Thyroid gland (tissue), 4 donors: Measurements from ENCODE around the gene PARP16. TPM values are rescaled to one million over a fixed set of nuclear protein-coding genes. Genes with fewer than 3 reads are reported as not detected.

Experiments used
- DNase-seq, 2 donors: peaks; one replicate each; pipeline ENCODE4 v3.0.0-alpha.2; 2019
- H3K27ac ChIP-seq, 3 donors: fragments of 200-600 bp; sonication (generic); 1 replicate in 2 of 3; 2 replicates in 1 of 3; pipeline ENCODE4 v1.5.1; 2016 to 2019; ENCODE audit warnings: mild to moderate bottlenecking in 1 of 3, moderate library complexity in 1 of 3
- H3K27me3 ChIP-seq: fragments of 200-600 bp; sonication (generic); one replicate; pipeline ENCODE4 v1.5.1; 2019
- H3K36me3 ChIP-seq, 2 donors: fragments of 200-600 bp; sonication (generic); one replicate each; pipeline ENCODE4 v1.5.1; 2016 to 2019
- H3K4me1 ChIP-seq, 2 donors: fragments of 200-600 bp; sonication (generic); one replicate each; pipeline ENCODE4 v1.5.1; 2017 to 2019
- H3K4me3 ChIP-seq, 3 donors: fragments of 200-600 bp; sonication (generic); replicated peaks in 1 of 3; 1 replicate in 2 of 3; 2 replicates in 1 of 3; pipeline ENCODE4 v1.5.1; 2016; ENCODE audit warnings: mild to moderate bottlenecking in 1 of 3
- H3K9me3 ChIP-seq: fragments of 200-600 bp; sonication (generic); one replicate; pipeline ENCODE4 v1.5.1; 2017
- POLR2A ChIP-seq, 2 donors: fragments of 450-650 bp; IDR thresholded peaks; one replicate each; pipeline ENCODE4 v1.6.1; 2017; ENCODE audit warnings: antibody characterized with exemption in 2 of 2, mild to moderate bottlenecking in 2 of 2, moderate library complexity in 1 of 2
- WGBS, 2 donors: methylation state at CpG; one replicate each; pipeline ENCODE4 v1.1.5; 2017; 5-methylcytosine and 5-hydroxymethylcytosine counted together
- intact Hi-C: fragments of 100-400 bp; cut with DNase I; formaldehyde crosslinking; loops from one replicate; pipeline ENCODE4 v1.15.1; 2023
- total RNA-seq, 4 donors: library from RNA; depleted of rRNA; stranded (reverse); fragments of >200 nt; gene quantifications; one replicate each; pipeline ENCODE4 v1.2.3, GENCODE V29; 2016
- TF ChIP-seq, protein P1 (sequence below), 6 experiments: fragments of 200-600 bp in 3 of 6; fragments of 450-650 bp in 3 of 6; sonication (generic) in 3 of 6; IDR thresholded peaks; one replicate each; pipeline ENCODE4 v1.5.1; 2016 to 2019; ENCODE audit warnings: antibody characterized with exemption in 6 of 6, mild to moderate bottlenecking in 2 of 6, inconsistent platforms in 1 of 6, moderate library complexity in 1 of 6

The PARP16 gene
- total RNA-seq, 4 donors from 2014 or later: 11.3 to 15.5 (median 13.2) TPM

DNA sequence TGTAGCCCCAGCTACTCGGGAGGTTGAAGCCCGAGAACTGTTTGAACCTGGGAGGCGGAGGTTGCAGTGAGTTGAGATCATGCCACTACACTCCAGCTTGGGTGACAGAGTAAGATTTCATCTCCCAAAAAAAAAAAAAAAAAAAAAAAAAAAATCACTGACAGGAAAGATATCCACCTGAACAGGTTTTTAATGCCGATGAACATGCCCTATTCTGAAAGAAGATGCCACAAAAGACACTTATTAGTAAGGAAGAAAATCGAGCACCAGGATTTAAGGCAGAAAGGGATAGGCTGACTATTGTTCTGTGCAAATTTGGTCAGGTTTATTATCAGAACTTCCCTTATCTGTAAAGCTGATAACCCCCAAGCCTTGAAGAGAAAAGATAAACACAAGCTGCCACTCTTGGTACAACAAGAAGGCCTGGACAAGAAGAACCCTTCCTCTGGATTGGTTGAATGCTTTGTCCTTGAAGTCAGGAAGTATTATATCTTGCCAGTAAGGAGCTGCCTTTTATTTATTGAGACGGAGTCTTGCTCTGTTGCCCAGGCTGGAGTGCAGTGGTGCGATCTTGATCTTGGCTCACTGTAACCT, 2.7 kb upstream of the PARP16 start:
- no peak overlapping the region for H3K4me3 ChIP-seq
- no peak overlapping the region for H3K27ac ChIP-seq
- H3K4me1 ChIP-seq: peaks cover 2 to 13% of the 10 kb centered on the region in 2 donors
- 90 to 94% methylated on average over 7 of the region's 7 CpGs for WGBS, 2 donors
- no peak for DNase-seq
- TF ChIP-seq POLR2A (IDR thresholded peaks at IDR 0.05): no peak
- no peaks in the 10 kb centered on the region for H3K27me3 ChIP-seq
- no peaks in the 10 kb centered on the region for H3K36me3 ChIP-seq
- intact Hi-C loops: no loop called here
- H3K9me3 ChIP-seq: no peaks in the 10 kb centered on the region

DNA sequence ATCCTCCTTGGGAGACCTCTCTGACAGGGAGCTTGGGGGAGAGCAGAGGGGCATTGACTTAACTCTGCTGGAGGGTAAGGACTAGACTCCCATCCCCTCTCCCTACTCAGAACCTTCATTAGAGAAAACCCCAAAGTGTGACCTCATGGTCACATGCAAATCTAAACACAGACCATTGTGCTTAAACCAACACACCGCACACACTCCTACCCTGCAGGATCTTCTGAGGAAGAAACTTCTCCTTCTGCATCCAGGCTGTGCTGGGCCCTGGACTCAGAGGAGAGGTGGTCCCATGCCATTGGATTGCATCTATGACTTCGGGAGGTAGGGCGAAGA, 805 bp upstream of the PARP16 start:
- intact Hi-C loops: no loop called here
- peaks cover 2 to 13% of the 10 kb centered on the region in 2 donors for H3K4me1 ChIP-seq
- H3K4me3 ChIP-seq: no peak overlapping the region
- no peaks in the 10 kb centered on the region for H3K9me3 ChIP-seq
- no peaks in the 10 kb centered on the region for H3K27me3 ChIP-seq
- no peaks in the 10 kb centered on the region for H3K36me3 ChIP-seq
- no peak for DNase-seq
- WGBS, 2 donors: 88 to 93% methylated on average over 3 of the region's 3 CpGs
- TF ChIP-seq, protein P1, sequence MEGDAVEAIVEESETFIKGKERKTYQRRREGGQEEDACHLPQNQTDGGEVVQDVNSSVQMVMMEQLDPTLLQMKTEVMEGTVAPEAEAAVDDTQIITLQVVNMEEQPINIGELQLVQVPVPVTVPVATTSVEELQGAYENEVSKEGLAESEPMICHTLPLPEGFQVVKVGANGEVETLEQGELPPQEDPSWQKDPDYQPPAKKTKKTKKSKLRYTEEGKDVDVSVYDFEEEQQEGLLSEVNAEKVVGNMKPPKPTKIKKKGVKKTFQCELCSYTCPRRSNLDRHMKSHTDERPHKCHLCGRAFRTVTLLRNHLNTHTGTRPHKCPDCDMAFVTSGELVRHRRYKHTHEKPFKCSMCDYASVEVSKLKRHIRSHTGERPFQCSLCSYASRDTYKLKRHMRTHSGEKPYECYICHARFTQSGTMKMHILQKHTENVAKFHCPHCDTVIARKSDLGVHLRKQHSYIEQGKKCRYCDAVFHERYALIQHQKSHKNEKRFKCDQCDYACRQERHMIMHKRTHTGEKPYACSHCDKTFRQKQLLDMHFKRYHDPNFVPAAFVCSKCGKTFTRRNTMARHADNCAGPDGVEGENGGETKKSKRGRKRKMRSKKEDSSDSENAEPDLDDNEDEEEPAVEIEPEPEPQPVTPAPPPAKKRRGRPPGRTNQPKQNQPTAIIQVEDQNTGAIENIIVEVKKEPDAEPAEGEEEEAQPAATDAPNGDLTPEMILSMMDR (IDR thresholded peaks at IDR 0.05): no peak
- no peak for TF ChIP-seq POLR2A (IDR thresholded peaks at IDR 0.05)
- H3K27ac ChIP-seq: peak overlapping the region; percentile 42 to 90 (median 85)

DNA sequence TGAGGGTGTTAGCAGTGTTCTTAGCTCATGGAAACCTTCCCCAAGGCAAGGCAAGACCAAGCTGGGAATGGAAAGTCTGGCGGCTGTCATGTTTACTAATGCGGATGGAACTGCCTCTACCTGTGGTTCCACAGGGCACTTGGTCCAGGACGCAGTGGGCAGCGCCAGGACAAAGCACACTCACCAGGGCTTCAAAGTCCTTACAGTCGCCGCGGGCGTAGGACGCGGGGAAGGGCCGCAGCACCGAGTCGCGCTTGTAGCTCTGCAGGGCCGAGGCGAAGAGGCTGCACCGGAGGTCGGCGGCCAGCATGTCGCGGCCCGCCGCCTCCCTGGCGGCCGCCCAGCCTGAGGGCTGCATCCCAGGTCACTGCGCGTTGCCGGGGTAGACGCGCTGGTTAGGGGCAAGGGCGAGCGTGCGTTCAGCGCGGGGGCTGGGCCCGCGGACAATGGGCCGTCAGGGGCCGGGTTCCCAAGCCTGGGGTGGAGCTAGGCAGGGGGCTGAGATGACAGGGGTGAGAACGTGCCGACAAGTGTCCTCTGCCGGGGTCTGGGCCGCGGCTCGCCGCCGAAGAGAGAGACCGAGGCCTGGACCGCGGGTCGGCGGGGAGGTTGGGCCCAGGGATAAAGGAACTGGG, 497 bp downstream of the PARP16 start:
- Histone ChIP-seq H3K36me3 (no peaks in the 10 kb centered on the region), H3K9me3 (no peaks in the 10 kb centered on the region), H3K27ac (peak overlapping the region; percentile 85 to 90 (median 88)), H3K4me3 (peak overlapping the region; percentile 69 to 85 (median 85)), H3K4me1 (peaks cover 2 to 13% of the 10 kb centered on the region in 2 donors), H3K27me3 (no peaks in the 10 kb centered on the region)
- DNase-seq: peak; percentile 55 to 57
- peak in 1 of 2 donors; percentile 3 for TF ChIP-seq POLR2A (IDR thresholded peaks at IDR 0.05)
- TF ChIP-seq, protein P1 (IDR thresholded peaks at IDR 0.05): no peak
- 0 to 1% methylated on average over 8 to 42 of the region's 52 CpGs for WGBS, 2 donors
- intact Hi-C loops: no loop called here

DNA sequence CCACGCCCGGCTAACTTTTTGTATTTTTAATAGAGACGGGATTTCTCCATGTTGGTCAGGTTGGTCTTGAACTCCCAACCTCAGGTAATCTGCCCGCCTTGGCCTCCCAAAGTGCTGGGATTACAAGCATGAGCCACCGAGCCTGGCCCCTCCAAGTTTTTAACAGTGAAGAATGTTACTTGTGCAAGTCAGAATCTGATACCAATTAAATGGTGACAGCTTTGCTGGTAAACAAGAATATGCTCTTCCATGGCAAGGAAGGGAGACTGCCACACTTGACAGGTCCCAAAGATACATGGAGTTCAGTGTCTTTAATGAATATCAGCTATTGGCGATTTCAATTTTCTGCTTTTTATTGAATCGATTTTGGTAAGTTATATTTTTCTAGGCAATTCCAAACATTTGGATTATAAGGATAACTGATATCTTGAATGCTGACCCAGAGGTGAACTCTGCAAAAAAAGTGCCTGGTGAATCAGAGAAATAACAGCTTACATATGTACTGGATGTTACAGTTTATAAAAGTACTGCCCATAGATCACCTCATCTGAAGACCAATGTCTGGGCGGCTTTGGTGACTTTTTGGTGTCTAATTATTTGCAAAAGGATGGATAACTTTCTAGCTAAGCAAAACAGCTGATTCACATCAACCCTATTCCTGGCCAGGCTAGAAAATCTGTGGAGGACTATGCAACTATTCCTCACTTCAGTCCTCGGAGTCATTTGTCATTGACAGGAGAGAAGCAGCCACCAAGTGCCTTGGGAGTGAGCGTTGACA, 1.2 kb downstream of the PARP16 start:
- 76% methylated on average over 10 of the region's 10 CpGs for WGBS, 2 donors
- DNase-seq: no peak
- Histone ChIP-seq H3K27me3 (no peaks in the 10 kb centered on the region), H3K4me1 (peaks cover 2 to 13% of the 10 kb centered on the region in 2 donors), H3K9me3 (no peaks in the 10 kb centered on the region), H3K4me3 (peak overlapping the region; percentile 69 to 85 (median 85)), H3K36me3 (no peaks in the 10 kb centered on the region), H3K27ac (peak overlapping the region; percentile 85 to 90 (median 88))
- TF ChIP-seq POLR2A (IDR thresholded peaks at IDR 0.05): no peak
- TF ChIP-seq, protein P1 (IDR thresholded peaks at IDR 0.05): no peak
- intact Hi-C loops: no loop called here

DNA sequence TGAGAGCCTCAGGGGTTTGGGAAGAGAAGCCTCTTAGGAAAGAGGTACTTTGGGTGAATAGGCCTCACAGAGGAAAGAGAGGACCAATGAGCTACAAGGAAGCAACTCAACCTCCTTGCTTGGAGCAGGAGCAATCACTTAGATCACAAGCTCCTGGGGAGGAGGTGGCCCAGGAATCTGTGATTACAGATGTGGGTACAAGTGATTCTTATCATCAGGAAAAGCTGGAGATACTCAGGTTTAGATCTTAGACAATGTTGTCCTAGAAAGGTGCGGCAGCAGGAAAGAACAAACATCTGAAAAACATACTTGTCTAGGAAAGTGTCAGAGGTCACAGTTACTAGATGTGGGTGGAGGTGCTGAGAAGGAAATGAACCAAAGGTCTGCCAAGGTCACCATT, 8.2 kb downstream of the PARP16 start:
- Histone ChIP-seq H3K4me3 (no peak overlapping the region), H3K4me1 (no peaks in the 10 kb centered on the region), H3K27me3 (no peaks in the 10 kb centered on the region), H3K36me3 (no peaks in the 10 kb centered on the region), H3K27ac (no peak overlapping the region), H3K9me3 (no peaks in the 10 kb centered on the region)
- 84 to 95% methylated on average over 1 of the region's 1 CpG for WGBS, 2 donors
- TF ChIP-seq POLR2A (IDR thresholded peaks at IDR 0.05): no peak
- TF ChIP-seq, protein P1 (IDR thresholded peaks at IDR 0.05): no peak
- intact Hi-C loops: no loop called here
- no peak for DNase-seq
